GM21515 (cell line): Measurements from ENCODE around the gene COQ10A.

Experiments
- ATAC-seq: cut with Tn5 transposase; IDR thresholded peaks from one replicate; pipeline ENCODE4 v1.9.1; 2021; ENCODE audit not compliant: unreplicated experiment

The COQ10A gene

GRCh38 chr12:56266693-56267442, at the start of gene COQ10A:
COQ10A (plus strand) TSS chr12:56266942; CDS start chr12:56267119, 177 bp downstream.
- peak; percentile 90 for ATAC-seq

DNA sequence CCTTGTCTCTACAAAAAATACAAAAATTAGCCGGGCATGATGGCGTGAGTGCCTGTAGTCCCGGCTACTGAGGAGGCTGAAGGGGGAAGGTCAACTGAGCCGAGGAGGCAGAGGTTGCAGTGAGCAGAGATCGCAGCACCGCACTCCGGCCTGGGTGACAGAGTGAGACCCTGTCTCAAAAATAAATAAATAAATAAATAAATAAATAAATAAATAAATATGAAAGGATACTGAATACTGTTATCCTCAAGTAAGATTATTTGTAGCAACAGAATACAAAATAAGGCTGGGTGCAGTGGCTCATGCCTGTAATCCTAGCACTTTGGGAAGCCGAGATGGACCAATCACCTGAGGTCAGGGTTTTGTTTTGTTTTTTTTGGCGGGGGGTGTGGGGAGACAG, 46.9 kb upstream of the COQ10A start:
- no peak for ATAC-seq

DNA sequence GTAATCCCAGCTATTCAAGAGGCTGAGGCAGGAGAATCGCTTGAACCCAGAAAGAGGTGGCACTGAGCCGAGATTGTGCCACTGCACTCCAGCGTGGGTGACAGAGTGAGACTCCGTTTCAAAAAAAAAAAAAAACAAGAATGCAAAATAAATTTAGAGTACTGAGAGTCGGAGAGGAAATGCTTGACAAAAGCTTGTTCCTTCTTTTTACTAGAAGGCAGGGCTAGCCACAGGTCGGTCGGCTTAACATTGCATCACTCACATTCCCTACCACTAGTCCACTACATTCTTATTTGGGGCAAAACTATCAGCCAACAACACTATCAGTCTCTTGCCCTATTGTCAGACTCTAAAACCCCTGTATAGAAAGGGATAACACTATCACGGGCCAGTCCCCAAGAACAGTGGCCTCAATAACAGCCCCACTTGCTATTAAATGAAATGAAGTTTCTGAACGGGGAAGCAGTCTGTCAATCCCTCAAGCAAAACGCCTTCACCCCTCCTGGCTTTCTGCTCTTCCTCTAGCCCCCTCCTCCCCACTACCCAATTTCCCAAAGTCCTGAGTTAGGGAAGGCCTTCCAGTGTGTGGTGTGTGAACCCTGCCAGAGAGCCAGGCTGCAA, 46.0 kb upstream of the COQ10A start:
- no peak for ATAC-seq

GRCh38 chr12:56221232-56221756, 45.4 kb upstream of the COQ10A start:
- ATAC-seq, result peak; percentile 17

DNA sequence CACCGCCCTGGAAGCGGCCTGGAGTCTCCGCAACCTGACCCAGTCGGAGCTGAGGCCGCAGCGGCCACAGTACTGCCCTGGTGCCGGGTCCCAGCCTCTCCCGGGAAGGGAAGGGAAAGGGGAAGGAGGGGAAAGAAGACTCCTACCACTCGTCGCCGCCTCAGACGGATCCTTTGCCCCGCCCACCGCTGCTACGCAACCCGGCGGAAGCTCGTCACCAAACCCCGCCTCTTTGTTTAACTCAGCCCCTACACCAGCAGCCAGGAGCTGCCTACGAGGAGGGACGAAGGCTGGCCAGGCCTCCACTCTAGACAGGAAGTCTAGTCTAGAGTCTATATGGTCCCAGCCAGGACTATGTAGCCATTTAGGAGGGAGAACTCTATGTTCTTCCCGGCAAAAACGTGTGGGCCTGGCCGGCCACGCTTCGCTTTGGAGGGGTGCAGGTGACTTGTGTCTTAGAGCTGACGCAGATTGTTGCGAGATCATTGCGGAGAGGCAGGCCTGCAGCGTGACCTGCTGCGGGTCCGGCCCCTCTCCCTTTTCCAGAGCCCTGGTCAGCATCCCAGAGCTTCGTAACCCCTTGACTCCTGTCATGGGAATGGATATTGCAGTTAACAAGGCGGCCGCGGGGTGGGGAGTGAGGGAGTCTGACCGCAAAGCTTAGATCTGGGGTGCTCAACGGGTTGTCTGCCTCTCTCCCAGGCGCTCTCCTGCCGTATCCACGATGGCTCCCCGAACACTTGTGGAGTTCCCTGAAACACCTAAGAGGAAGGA, 44.8 kb upstream of the COQ10A start, which contains the start of gene RNF41:
Gene RNF41, minus strand, starts transcription at position 166 of the 774 bp plus-strand sequence. CDS start 7,875 bp downstream, outside the sequence.
- peak; percentile 76 for ATAC-seq

DNA sequence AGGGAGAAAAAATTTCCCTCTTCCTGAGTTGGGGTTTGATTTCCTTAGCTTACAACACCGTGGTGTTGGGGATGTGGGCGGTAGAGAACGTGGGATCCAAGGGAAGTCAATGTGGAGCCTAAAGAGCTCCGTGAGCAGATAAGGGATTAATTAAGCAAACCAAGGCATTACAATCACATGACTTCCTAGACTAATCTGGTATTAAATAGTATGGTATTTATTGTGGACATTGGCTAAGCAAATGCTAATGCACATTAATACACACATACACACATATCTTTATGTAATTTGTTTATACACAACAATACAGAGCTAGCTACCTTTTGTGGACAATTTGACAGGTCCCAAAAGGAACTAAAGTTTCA, 44.2 kb upstream of the COQ10A start:
- no peak for ATAC-seq

DNA sequence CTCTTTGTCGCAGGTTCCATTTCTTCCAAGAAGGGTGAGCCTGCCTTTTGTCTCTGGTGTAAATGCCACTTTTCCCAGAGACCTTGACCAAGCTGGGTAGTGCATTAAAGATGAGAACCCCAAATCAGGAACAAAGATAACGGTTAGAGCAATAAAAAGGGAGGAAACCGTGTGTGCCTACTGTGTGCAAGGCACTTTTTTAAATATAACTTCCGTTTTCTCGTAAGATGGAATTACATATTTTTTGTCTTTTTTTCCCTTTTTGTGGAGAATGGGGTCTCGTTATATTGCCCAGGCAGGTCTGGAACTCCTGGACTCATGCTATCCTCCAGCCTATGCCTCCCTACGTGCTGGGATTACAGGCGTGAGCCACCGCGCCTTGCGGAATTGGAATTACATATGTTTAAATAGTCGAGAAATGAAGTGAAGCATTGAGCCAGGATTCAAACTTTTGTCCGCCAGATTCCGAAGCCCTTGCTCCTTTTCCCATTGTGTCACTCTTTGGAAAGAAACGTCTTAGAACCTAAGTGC, 43.1 kb upstream of the COQ10A start:
- no peak for ATAC-seq

GRCh38 chr12:56224102-56224701, 42.5 kb upstream of the COQ10A start, which contains the start of gene NABP2:
NABP2 (plus strand) TSS chr12:56224342; CDS start chr12:56224857, 515 bp downstream.
- ATAC-seq, result peak; percentile 75

DNA sequence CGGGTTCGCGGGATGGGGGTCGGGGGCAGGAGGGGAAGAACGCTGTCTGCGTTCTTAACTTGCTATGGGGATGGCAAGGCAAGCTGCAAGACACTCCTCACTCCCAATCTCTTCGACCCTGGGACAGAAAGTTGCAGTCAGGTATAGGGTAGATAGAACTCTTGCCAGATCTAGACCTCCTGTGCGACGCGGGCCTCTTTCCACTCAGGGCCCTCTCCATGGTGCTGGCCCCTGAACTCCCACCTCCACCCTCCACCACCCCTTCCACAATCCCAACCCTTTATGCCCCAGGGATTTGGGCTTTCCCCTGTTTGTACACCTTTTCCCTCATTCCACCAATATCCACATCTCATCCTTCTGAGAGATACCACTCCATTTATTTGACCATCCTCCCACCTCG, 41.8 kb upstream of the COQ10A start:
- ATAC-seq, result no peak

DNA sequence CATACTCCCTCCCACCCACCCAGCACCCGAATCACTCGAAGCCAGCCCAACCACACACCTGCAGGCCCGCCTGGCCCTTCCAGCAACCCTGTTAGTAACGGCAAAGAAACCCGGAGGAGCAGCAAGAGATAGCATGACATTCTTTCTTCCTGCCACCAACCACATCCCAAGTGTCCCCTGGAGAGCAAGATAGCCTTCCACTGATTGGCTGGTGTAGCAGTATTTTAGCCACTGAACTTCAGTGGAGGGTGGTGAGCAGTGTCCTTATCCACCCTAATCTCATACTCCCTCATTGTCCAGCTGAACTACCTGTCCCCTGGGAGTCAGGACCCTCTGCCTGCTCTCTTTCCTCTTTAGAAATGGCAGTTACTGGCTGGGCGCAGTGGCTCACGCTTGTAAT, 37.7 kb upstream of the COQ10A start:
- no peak for ATAC-seq

DNA sequence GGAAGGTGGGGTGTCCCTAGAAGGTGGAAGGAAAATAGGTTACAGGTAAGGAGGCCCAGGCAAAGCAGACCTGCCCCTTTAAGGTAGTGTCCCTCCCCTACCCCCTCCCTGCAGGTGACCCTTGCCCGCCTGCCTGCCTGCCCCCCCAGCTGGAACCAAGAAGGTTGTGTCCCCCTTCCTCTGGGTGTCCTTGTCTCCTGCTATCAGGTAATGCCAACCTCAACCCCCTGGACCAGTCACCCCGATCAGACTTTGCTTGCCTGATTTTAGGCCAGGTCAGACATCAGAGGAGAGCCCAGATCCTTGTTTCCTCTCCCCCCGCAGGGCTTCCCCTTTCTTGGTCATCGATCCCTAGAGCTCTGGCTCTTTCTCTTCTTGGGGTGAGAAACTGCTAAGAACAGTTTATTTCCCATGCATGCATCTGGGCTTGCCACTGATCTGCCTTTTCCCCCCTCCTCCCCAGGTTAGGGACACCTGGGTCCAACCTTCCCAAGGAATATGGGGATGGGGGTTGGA, 36.8 kb upstream of the COQ10A start, which contains the start of gene SLC39A5:
Gene SLC39A5, plus strand, starts transcription at position 136 of the 516 bp plus-strand sequence. CDS start 1,224 bp downstream, outside the sequence.
- ATAC-seq, result no peak

GRCh38 chr12:56230432-56231183, 36.1 kb upstream of the COQ10A start:
- ATAC-seq, result no peak

DNA sequence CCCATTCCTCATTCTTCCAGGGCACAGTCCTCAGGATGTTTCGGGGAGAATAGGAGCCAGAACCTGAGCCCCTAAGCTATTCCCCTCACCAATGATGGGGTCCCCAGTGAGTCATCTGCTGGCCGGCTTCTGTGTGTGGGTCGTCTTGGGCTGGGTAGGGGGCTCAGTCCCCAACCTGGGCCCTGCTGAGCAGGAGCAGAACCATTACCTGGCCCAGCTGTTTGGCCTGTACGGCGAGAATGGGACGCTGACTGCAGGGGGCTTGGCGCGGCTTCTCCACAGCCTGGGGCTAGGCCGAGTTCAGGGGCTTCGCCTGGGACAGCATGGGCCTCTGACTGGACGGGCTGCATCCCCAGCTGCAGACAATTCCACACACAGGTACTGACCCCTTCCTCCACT, 35.6 kb upstream of the COQ10A start:
- no peak for ATAC-seq

GRCh38 chr12:56234746-56235436, 31.9 kb upstream of the COQ10A start:
- ATAC-seq, result no peak

DNA sequence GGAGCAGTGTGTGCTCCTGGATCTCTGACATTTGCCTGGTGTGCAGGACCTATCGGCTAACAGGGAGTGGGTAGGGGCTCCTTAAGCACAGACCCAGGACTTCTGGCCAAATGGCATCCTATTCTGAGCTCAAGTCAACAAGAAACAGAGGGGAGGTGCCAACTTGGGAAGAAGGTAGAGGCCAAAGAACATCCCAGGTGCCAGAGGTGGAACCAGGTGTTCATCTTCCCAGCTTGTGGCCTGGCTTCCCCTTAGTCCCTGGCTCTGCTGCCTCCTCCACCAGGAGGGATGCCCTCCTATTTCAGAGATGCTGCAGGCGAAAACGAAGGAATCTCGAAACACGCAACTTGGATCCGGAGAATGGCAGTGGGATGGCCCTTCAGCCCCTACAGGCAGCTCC, 30.7 kb upstream of the COQ10A start:
- no peak for ATAC-seq

DNA sequence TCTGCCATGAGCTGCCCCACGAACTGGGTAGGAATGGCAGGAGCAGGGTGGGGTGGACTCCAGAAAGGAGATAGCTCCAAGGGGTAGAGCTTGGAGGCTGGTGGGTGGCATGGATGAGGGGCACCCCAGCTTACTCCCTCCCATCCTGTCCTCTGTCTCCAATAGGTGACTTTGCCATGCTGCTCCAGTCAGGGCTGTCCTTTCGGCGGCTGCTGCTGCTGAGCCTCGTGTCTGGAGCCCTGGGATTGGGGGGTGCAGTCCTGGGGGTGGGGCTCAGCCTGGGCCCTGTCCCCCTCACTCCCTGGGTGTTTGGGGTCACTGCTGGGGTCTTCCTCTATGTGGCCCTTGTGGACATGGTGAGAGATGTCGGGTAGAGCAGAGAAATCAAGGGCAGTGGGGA, 29.8 kb upstream of the COQ10A start:
- no peak for ATAC-seq

DNA sequence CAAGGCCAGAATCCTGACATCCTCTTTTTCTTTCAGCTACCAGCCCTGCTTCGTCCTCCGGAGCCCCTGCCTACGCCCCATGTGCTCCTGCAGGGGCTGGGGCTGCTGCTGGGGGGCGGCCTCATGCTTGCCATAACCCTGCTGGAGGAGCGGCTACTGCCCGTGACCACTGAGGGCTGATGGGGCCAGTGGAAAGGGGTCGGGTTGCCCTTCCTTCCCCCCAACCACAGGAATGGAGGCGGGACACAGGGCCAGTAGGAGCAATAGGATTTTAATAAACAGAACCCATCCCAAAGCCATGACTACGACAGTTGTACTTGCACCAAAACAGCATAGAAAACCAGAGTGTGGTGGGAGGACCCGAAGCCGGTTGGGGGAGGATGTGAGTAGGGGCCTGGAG, 29.2 kb upstream of the COQ10A start:
- ATAC-seq, result no peak

DNA sequence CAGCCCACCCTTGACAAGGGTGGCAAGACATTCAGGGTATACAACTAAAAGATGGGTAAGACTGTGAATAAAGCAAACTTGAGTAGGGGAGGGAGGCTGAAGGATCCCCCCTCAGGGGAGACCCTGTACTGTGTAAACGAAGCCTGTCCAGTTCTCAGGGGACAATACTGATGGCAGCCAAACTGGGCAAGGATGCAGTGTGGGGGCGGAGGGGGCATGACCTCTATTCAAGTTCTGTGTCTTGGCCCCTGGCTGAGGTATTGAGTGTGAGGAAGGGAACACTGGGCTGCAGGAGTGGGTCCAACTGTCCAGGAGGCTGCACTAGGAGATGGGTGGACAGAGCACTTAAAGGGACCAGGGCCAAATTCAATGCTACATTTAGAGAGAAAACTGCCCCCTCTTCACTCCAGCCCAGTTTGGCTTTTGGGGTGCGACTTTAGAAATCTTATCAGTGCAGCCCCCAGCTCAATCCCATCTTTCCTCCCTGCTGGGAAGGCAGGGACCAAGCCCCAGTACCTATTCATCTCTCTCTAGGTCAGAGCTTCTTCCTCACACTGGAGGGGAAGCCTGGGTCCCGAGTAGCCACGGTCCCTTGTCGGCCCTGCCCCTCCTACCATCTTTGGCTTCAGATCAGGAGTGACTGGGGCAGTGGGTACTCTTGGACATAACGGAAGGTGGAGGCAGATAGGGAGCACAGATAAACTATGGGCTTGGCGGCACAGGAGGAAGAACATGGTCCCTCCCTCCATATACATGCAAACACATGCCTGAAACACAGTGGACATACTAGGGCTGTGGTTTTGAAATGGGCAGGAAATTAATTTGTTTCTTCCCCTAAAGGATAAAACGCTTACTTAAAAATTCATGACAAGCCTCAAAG, 25.1 kb upstream of the COQ10A start:
- no peak for ATAC-seq
